Epithelial cell of esophagus (primary cell): ENCODE measurements around the gene ABO.

Experiments used
- DNase-seq: peaks from one replicate; pipeline ENCODE4 v3.0.0; 2010; ENCODE audit warnings: low read depth
- H3K4me3 ChIP-seq: 2 replicates; pipeline ENCODE4 v1.5.1; 2011; ENCODE audit warnings: mild to moderate bottlenecking, low read length, control low read depth
- CTCF ChIP-seq: IDR thresholded peaks from 2 replicates; pipeline ENCODE4 v1.5.1; 2011; ENCODE audit warnings: low read depth, mild to moderate bottlenecking, low read length, control low read depth, inconsistent platforms; ENCODE audit not compliant: insufficient read depth; ENCODE audit errors: missing control alignments

The ABO gene

GRCh38 chr9:133261103-133261752 is 13.8 kb downstream of the ABO start:
- TF ChIP-seq CTCF, result no peak

GRCh38 chr9:133260334-133261102 is 14.5 kb downstream of the ABO start:
- TF ChIP-seq CTCF, result no peak

More at GRCh38 chr9:133261103-133261752, 13.8 kb downstream of the ABO start:
- no peak for DNase-seq
- no peak overlapping the region for H3K4me3 ChIP-seq

GRCh38 chr9:133258061-133259015 is 16.7 kb downstream of the ABO start:
- H3K4me3 ChIP-seq, result no peak overlapping the region
- no peak for TF ChIP-seq CTCF
- no peak for DNase-seq

More at GRCh38 chr9:133260334-133261102, 14.5 kb downstream of the ABO start:
- DNase-seq, result no peak
- H3K4me3 ChIP-seq, result no peak overlapping the region

GRCh38 chr9:133257465-133257956 is 17.5 kb downstream of the ABO start:
- no peak for TF ChIP-seq CTCF
- DNase-seq, result no peak

GRCh38 chr9:133256686-133257091 is 18.3 kb downstream of the ABO start:
- no peak overlapping the region for H3K4me3 ChIP-seq
- no peak for DNase-seq
- no peak for TF ChIP-seq CTCF

More at GRCh38 chr9:133257465-133257956, 17.5 kb downstream of the ABO start:
- no peak overlapping the region for H3K4me3 ChIP-seq

GRCh38 chr9:133256136-133256461 is 18.9 kb downstream of the ABO start:
- no peak for TF ChIP-seq CTCF
- DNase-seq, result no peak
- no peak overlapping the region for H3K4me3 ChIP-seq
